ENCODE measurements around the gene CNTF. TPM values are rescaled to one million over a fixed set of nuclear protein-coding genes. Genes with fewer than 3 reads are reported as not detected.
A peak's percentile ranks its signal among the peaks of the same experiment; 100 is the strongest.

CNTF gene
- total and polyA plus RNA-seq, 3 experiments from 2014 or later: 2.9 to 3.4 TPM; not detected in 1

DNA sequence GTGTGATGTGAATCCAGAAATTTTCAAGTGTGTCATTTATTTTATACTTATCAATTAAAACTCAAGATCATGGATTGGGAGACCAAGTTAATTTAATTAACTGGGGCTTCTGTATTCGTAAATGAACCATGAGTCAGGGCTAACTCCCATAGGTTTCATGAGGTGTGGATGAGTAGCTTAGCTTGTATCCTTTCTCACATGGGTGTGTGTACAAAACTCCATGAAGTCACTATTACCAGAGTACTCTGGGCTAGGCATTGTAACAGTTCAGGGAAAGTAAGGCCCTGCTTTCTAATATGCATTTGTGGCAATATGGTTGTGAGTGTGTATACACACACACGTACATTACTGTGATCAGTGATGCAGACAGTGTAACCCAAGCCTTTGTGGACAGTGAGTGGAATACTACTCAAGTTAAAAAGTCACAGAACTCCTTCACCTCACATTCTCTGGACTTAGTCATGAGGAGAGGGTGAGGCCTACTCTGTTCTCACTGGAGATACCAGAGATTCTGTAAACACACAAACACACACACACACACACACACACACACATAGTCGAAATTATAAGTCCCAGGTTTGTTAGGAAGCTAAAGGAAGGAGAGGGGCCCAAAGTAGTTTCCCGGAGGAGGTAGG lies 3.5 kb downstream of the CNTF start:
- Histone ChIP-seq H3K4me1 (ENCODE audit: insufficient read depth, low read length) (no peaks in the 10 kb centered on the region), H3K27ac (ENCODE audit: low read depth, low read length) (no peak overlapping the region), H3K9me3 (ENCODE audit: low read length) (no peaks in the 10 kb centered on the region), H3K4me3 (ENCODE audit: low read length) (no peak overlapping the region), H3K27me3 (ENCODE audit: insufficient read depth, low read length, poor library complexity, severe bottlenecking) (no peaks in the 10 kb centered on the region), H3K36me3 (ENCODE audit: insufficient read depth, low read length) (peaks cover 14% of the 10 kb centered on the region)
- Mint-ChIP-seq H3K27me3 (no peaks in the 10 kb centered on the region), H3K4me1 (no peaks in the 10 kb centered on the region), H3K9me3 (no peaks in the 10 kb centered on the region), H3K4me3 (no peak overlapping the region), H3K36me3 (peaks cover 4 to 48% (median 8%) of the 10 kb centered on the region in 3 donors), H3K27ac (peak overlapping the region in 3 of 8 donors; percentile 2 to 77 (median 18))
- CTCF ChIA-PET: interaction anchor here (1.2 kb wide), 3 partner anchors 11 to 30 kb away, joined by 3 read pairs; no protein-coding TSS in a partner anchor
- no peak for DNase-seq
- POLR2A ChIA-PET: interaction anchor here (0.5 kb wide), 1 partner anchor 300 kb away, joined by 4 read pairs; no protein-coding TSS in a partner anchor

DNA sequence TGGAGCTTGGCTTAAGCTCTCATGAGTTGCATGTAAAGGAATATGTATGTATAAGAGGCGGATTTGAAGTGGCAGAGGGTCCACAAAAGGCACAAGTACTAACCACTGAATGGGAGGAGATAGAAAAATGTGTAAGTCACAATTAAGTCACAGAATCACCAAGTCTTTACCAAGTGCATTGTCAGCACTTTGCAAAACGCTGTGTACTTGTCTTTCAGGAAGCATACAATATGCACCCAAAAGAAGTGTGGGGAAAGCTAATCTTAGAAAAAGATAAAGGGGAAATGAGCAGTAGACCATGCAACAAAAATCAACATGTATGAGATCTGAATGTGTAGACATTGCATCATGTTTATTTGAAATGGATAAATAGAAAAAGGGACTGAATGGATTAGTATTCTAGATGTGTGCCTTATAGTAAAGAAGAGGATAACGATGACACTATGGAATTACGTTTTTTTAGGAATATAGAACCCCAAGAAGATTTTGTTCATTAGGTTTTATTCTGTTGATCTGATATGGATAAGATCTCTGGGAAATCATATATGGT lies 4.5 kb downstream of the CNTF start:
- Mint-ChIP-seq H3K4me3 (no peak overlapping the region), H3K27me3 (peaks cover 0 to 1% of the 10 kb centered on the region in 2 donors), H3K36me3 (peaks cover 4 to 42% (median 9%) of the 10 kb centered on the region in 3 donors), H3K9me3 (no peaks in the 10 kb centered on the region), H3K4me1 (no peaks in the 10 kb centered on the region), H3K27ac (peak overlapping the region in 5 of 8 donors; percentile 3 to 49 (median 39))
- Histone ChIP-seq H3K27ac (ENCODE audit: low read depth, low read length) (no peak overlapping the region), H3K36me3 (ENCODE audit: insufficient read depth, low read length) (peaks cover 14% of the 10 kb centered on the region), H3K4me1 (ENCODE audit: insufficient read depth, low read length) (no peaks in the 10 kb centered on the region), H3K9me3 (ENCODE audit: low read length) (no peaks in the 10 kb centered on the region), H3K4me3 (ENCODE audit: low read length) (no peak overlapping the region), H3K27me3 (ENCODE audit: insufficient read depth, low read length, poor library complexity, severe bottlenecking) (no peaks in the 10 kb centered on the region)
- DNase-seq: no peak
- CTCF ChIA-PET: interaction anchor here (1.2 kb wide), 3 partner anchors 22 to 29 kb away, joined by 3 read pairs; no protein-coding TSS in a partner anchor
- POLR2A ChIA-PET: no interaction called here

DNA sequence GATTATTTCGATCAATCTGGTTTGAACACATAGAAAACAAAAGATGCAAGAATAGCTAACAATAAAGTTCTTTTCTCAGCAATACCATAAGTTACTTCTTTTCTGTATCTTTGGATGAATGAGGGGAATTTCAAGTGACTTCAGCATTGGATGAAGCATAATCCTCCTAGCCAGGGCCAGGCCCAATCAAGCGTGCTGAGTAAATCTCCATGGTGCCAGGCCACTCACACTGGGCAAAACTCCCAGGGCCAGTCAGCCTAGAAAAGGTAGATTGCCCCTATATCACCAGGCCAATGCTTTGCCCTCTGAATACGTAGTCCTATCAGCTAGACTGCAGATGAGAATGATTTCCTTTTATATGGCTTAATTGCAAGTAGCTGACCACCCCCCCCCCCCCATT lies 6.0 kb downstream of the CNTF start:
- Mint-ChIP-seq H3K27ac (peak overlapping the region in 2 of 8 donors; percentile 56 to 83), H3K4me1 (no peaks in the 10 kb centered on the region)

DNA sequence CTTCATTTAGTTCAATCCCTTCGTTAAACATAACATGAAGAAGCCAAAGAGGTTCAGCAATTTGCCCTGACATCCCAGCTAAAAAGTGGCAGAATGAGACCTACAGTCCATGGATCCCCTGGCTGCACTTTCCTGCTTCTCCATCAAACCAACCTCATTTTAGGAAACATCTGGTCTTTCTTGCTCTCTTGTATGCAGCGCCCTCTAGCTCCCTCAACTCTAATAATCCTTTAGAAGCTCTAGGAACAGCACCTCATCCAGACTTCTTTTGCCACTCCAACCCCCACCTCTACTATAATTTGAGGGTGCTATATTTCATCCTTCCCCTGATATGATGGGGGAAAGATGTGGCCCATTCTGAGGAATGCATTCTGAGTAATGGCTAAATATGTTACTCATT lies 7.4 kb downstream of the CNTF start:
- H3K4me3 Mint-ChIP-seq: no peak overlapping the region
- Histone ChIP-seq H3K9me3 (ENCODE audit: low read length) (no peaks in the 10 kb centered on the region), H3K36me3 (ENCODE audit: insufficient read depth, low read length) (no peaks in the 10 kb centered on the region), H3K27ac (ENCODE audit: low read depth, low read length) (no peak overlapping the region), H3K4me1 (ENCODE audit: insufficient read depth, low read length) (no peaks in the 10 kb centered on the region), H3K4me3 (ENCODE audit: low read length) (no peak overlapping the region), H3K27me3 (ENCODE audit: insufficient read depth, low read length, poor library complexity, severe bottlenecking) (no peaks in the 10 kb centered on the region)
- ChIA-PET POLR2A (no interaction called here), CTCF (interaction anchor here (0.8 to 5.7 kb wide), 11 partner anchors 9 to 528 kb away, joined by 3 to 27 read pairs (median 4); no protein-coding TSS in a partner anchor)
- peak overlapping the region in 4 of 8 donors; percentile 8 to 42 (median 25) for H3K27ac Mint-ChIP-seq
- H3K4me1 Mint-ChIP-seq: no peaks in the 10 kb centered on the region
- peak in 1 of 5 donors; percentile 16 for DNase-seq
- H3K36me3 Mint-ChIP-seq: peaks cover 0 to 14% (median 4%) of the 10 kb centered on the region in 3 donors
- no peaks in the 10 kb centered on the region for H3K9me3 Mint-ChIP-seq
- peaks cover 0 to 1% of the 10 kb centered on the region in 2 donors for H3K27me3 Mint-ChIP-seq

More for the DNA sequence above, 6.0 kb downstream of the CNTF start:
- H3K27me3 Mint-ChIP-seq: peaks cover 0 to 1% of the 10 kb centered on the region in 2 donors
- H3K4me3 Mint-ChIP-seq: no peak overlapping the region
- H3K36me3 ChIP-seq (ENCODE audit: insufficient read depth, low read length): peaks cover 7% of the 10 kb centered on the region
- no peaks in the 10 kb centered on the region for H3K27me3 ChIP-seq (ENCODE audit: insufficient read depth, low read length, poor library complexity, severe bottlenecking)
- no peak overlapping the region for H3K27ac ChIP-seq (ENCODE audit: low read depth, low read length)
- peaks cover 4 to 27% (median 9%) of the 10 kb centered on the region in 3 donors for H3K36me3 Mint-ChIP-seq
- no peaks in the 10 kb centered on the region for H3K9me3 Mint-ChIP-seq
- H3K9me3 ChIP-seq (ENCODE audit: low read length): no peaks in the 10 kb centered on the region
- DNase-seq: no peak
- no peaks in the 10 kb centered on the region for H3K4me1 ChIP-seq (ENCODE audit: insufficient read depth, low read length)
- H3K4me3 ChIP-seq (ENCODE audit: low read length): no peak overlapping the region
- ChIA-PET CTCF (interaction anchor here (0.9 to 5.7 kb wide), 6 partner anchors 9 to 99 kb away, joined by 3 to 27 read pairs (median 4); no protein-coding TSS in a partner anchor), POLR2A (no interaction called here)

DNA sequence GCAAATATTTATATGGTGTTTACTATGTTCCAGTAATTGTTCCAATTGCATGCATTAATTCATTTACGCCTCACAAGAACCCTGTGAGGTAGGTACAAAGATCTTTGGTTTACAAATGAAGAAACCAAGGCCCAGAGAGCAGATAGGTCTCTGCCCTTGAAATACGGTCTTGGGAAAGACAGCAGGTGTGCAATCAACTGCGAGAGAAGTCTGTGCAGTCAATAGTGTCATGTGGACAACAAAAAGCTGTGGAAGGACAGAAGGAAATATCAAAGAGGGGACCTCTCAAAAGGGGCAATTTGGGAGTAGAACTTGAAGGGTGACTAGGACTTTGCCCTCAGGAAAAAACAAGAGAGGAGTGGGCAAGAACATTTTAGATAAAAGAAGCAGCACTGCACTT lies 8.9 kb downstream of the CNTF start:
- Mint-ChIP-seq H3K4me3 (no peak overlapping the region), H3K27ac (peak overlapping the region in 1 of 8 donors; percentile 5), H3K9me3 (no peaks in the 10 kb centered on the region), H3K27me3 (peaks cover 0 to 1% of the 10 kb centered on the region in 2 donors), H3K36me3 (peaks cover 0 to 4% (median 2%) of the 10 kb centered on the region in 3 donors), H3K4me1 (no peaks in the 10 kb centered on the region)
- H3K9me3 ChIP-seq (ENCODE audit: low read length): no peaks in the 10 kb centered on the region
- ChIA-PET CTCF (interaction anchor here (5.7 kb wide), 1 partner anchor 63 kb away, joined by 27 read pairs; no protein-coding TSS in a partner anchor), POLR2A (no interaction called here)
- H3K27ac ChIP-seq (ENCODE audit: low read depth, low read length): no peak overlapping the region
- H3K4me3 ChIP-seq (ENCODE audit: low read length): no peak overlapping the region
- H3K4me1 ChIP-seq (ENCODE audit: insufficient read depth, low read length): no peaks in the 10 kb centered on the region
- no peak for DNase-seq
- no peaks in the 10 kb centered on the region for H3K36me3 ChIP-seq (ENCODE audit: insufficient read depth, low read length)
- no peaks in the 10 kb centered on the region for H3K27me3 ChIP-seq (ENCODE audit: insufficient read depth, low read length, poor library complexity, severe bottlenecking)

DNA sequence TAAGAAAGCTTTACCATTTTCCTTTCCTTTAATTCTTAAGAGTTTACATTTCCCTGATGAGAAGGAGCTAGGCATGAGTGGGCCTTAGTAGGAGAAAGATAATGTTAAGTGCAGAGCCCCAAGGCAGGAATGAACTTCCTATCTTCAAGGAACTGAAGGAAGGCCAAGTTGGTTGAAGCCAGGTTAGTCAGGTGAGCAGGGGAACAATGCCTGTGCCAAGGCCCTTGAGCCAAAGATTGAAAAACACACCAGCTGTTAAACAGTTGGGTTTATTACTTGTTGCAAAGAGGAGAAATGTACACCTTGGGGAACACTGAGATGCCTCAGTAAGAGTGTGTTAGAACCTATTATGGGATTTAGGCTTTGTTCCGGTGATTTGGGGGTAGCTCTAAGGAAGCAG lies 10.0 kb downstream of the CNTF start:
- Histone ChIP-seq H3K9me3 (ENCODE audit: low read length) (no peaks in the 10 kb centered on the region), H3K27me3 (ENCODE audit: insufficient read depth, low read length, poor library complexity, severe bottlenecking) (no peaks in the 10 kb centered on the region), H3K4me1 (ENCODE audit: insufficient read depth, low read length) (no peaks in the 10 kb centered on the region), H3K36me3 (ENCODE audit: insufficient read depth, low read length) (no peaks in the 10 kb centered on the region), H3K27ac (ENCODE audit: low read depth, low read length) (no peak overlapping the region), H3K4me3 (ENCODE audit: low read length) (no peak overlapping the region)
- H3K4me3 Mint-ChIP-seq: no peak overlapping the region
- no peak for DNase-seq
- H3K27ac Mint-ChIP-seq: no peak overlapping the region
- H3K27me3 Mint-ChIP-seq: peaks cover 0 to 1% of the 10 kb centered on the region in 2 donors
- POLR2A ChIA-PET: interaction anchor here (1.0 kb wide), 1 partner anchor 8 kb away, joined by 3 read pairs; no protein-coding TSS in a partner anchor
- no peaks in the 10 kb centered on the region for H3K4me1 Mint-ChIP-seq
- CTCF ChIA-PET: interaction anchor here (0.5 to 5.7 kb wide), 2 partner anchors 64 to 1054 kb away, joined by 4 to 27 read pairs; no protein-coding TSS in a partner anchor
- peaks cover 0 to 2% (median 0%) of the 10 kb centered on the region in 3 donors for H3K36me3 Mint-ChIP-seq
- no peaks in the 10 kb centered on the region for H3K9me3 Mint-ChIP-seq

DNA sequence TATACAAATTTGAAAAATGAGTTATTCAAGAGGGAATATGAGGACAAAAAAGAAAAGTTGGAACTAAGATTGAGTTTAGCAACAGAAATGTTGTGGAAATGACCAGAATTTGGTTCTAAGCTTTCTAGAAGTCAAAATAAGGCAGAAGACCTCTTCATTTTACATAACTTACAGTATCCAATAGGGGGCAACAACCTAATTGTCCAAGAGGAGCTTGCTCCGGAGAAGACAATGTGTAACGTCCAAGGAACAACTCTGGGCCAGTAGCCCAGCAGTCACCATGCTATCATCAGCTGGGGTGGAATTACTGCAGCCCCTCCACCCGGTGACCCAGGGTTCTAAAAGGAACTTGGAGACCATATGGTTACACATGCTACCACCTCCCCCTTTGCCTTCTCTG lies 14.1 kb downstream of the CNTF start:
- no peaks in the 10 kb centered on the region for H3K9me3 Mint-ChIP-seq
- Histone ChIP-seq H3K4me3 (ENCODE audit: low read length) (no peak overlapping the region), H3K36me3 (ENCODE audit: insufficient read depth, low read length) (no peaks in the 10 kb centered on the region), H3K4me1 (ENCODE audit: insufficient read depth, low read length) (peaks cover 19% of the 10 kb centered on the region), H3K27ac (ENCODE audit: low read depth, low read length) (no peak overlapping the region), H3K9me3 (ENCODE audit: low read length) (no peaks in the 10 kb centered on the region), H3K27me3 (ENCODE audit: insufficient read depth, low read length, poor library complexity, severe bottlenecking) (no peaks in the 10 kb centered on the region)
- peaks cover 18 to 22% (median 20%) of the 10 kb centered on the region in 3 donors for H3K4me1 Mint-ChIP-seq
- H3K27me3 Mint-ChIP-seq: peaks cover 0 to 1% of the 10 kb centered on the region in 2 donors
- no peak for DNase-seq
- H3K4me3 Mint-ChIP-seq: no peak overlapping the region
- ChIA-PET POLR2A (no interaction called here), CTCF (interaction anchor here (1.0 to 1.6 kb wide), 3 partner anchors 8 to 41 kb away, joined by 3 to 4 read pairs (median 3); no protein-coding TSS in a partner anchor)
- H3K27ac Mint-ChIP-seq: no peak overlapping the region
- peaks cover 0 to 2% (median 0%) of the 10 kb centered on the region in 3 donors for H3K36me3 Mint-ChIP-seq

DNA sequence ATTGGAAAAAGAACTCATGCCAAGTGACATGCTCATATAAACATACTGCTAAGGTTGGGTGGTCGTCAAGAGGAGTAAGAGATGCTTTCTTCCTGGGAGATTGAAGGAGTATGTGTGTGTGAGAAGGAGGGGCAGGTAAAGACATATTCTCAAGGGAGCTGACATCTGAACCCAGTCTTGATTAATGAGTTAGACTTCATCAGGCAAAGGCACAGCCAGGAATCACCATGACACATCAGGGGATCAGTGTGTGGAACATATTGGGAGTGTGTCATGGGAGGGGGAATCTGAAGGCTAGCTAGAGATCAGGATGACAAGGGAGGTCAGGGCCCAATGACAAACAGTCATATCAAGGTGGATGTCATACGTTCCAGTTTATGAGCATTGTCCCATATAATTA lies 14.9 kb downstream of the CNTF start:
- no peaks in the 10 kb centered on the region for H3K9me3 ChIP-seq (ENCODE audit: low read length)
- H3K27me3 ChIP-seq (ENCODE audit: insufficient read depth, low read length, poor library complexity, severe bottlenecking): no peaks in the 10 kb centered on the region
- Mint-ChIP-seq H3K4me3 (no peak overlapping the region), H3K27ac (peak overlapping the region in 1 of 8 donors; percentile 52), H3K36me3 (peaks cover 0 to 2% (median 0%) of the 10 kb centered on the region in 3 donors), H3K9me3 (no peaks in the 10 kb centered on the region), H3K4me1 (peaks cover 19 to 23% (median 22%) of the 10 kb centered on the region in 3 donors), H3K27me3 (no peaks in the 10 kb centered on the region)
- no peak for DNase-seq
- POLR2A ChIA-PET: no interaction called here
- H3K4me1 ChIP-seq (ENCODE audit: insufficient read depth, low read length): peaks cover 19% of the 10 kb centered on the region
- H3K36me3 ChIP-seq (ENCODE audit: insufficient read depth, low read length): no peaks in the 10 kb centered on the region
- CTCF ChIA-PET: interaction anchor here (1.0 to 4.0 kb wide), 3 partner anchors 7 to 12 kb away, joined by 3 to 20 read pairs (median 4); no protein-coding TSS in a partner anchor
- H3K27ac ChIP-seq (ENCODE audit: low read depth, low read length): no peak overlapping the region
- H3K4me3 ChIP-seq (ENCODE audit: low read length): no peak overlapping the region
